Astrocyte (in vitro differentiated cells and primary cell): ENCODE results near the gene HAGHL.

Source experiments
- EZH2 ChIP-seq: IDR thresholded peaks from 2 replicates; pipeline ENCODE4 v1.6.1; 2012; ENCODE audit warnings: mild to moderate bottlenecking, low read length, inconsistent platforms; ENCODE audit not compliant: insufficient read depth
- TF ChIP-seq, protein P1 (sequence below): IDR thresholded peaks from 2 replicates; pipeline ENCODE4 v1.5.1; 2011; ENCODE audit warnings: low read depth, mild to moderate bottlenecking, inconsistent platforms, low read length, moderate library complexity; ENCODE audit not compliant: insufficient read depth

DNA sequence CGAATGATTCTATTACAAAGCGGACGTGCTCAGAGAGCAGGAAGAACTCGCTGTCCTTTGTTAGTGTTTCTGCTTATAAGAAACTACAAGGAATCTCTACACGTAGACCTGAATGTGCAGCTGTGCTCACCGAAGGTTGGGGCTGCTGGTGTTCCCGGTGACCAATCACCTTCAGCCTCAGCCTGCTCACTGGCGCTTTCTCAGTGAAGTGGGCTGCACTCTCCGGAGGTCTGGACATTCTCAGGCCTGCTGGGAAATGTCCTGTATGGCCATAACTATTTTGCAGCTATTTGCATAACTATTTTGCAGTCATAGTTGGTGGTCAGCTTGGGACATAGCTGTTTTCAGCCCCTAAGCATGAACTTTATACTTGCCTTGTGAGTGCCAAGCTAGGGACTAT, 23.6 kb downstream of the HAGHL start:
- TF ChIP-seq, protein P1, sequence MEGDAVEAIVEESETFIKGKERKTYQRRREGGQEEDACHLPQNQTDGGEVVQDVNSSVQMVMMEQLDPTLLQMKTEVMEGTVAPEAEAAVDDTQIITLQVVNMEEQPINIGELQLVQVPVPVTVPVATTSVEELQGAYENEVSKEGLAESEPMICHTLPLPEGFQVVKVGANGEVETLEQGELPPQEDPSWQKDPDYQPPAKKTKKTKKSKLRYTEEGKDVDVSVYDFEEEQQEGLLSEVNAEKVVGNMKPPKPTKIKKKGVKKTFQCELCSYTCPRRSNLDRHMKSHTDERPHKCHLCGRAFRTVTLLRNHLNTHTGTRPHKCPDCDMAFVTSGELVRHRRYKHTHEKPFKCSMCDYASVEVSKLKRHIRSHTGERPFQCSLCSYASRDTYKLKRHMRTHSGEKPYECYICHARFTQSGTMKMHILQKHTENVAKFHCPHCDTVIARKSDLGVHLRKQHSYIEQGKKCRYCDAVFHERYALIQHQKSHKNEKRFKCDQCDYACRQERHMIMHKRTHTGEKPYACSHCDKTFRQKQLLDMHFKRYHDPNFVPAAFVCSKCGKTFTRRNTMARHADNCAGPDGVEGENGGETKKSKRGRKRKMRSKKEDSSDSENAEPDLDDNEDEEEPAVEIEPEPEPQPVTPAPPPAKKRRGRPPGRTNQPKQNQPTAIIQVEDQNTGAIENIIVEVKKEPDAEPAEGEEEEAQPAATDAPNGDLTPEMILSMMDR: no peak
- TF ChIP-seq EZH2: no peak
